Common myeloid progenitor, CD34-positive (primary cell): Measurements from ENCODE around the gene ITPR2.

Experiments used
- CTCF ChIA-PET: fragments of 350-600 bp; sonication (Branson Sonifier 250); formaldehyde crosslinking; loops from one replicate; lab custom pipeline; 2021; ENCODE audit warnings: antibody characterized with exemption; lab: Charles Lee
- POLR2A ChIA-PET: fragments of 350-600 bp; sonication (Branson Sonifier 250); formaldehyde crosslinking; loops from one replicate; lab custom pipeline; 2021; ENCODE audit warnings: antibody characterized with exemption; lab: Charles Lee
- DNase-seq, 3 donors: peaks; one replicate each; pipeline versions ENCODE4 v3.0.0 to v3.0.0-alpha.2; 2013
- H3K27ac ChIP-seq, 2 experiments: 1 replicate in 1 of 2; 2 replicates in 1 of 2; pipeline ENCODE4 v1.7.0; 2013; ENCODE audit warnings: inconsistent platforms in 2 of 2, low read length in 2 of 2, mild to moderate bottlenecking in 2 of 2, low read depth in 1 of 2, moderate library complexity in 1 of 2; ENCODE audit not compliant: severe bottlenecking in 2 of 2, insufficient read depth in 1 of 2, poor library complexity in 1 of 2
- H3K27me3 ChIP-seq, 5 experiments: replicated peaks in 2 of 5; 1 replicate in 3 of 5; 2 replicates in 2 of 5; pipeline versions ENCODE4 v1.6.1 to v1.7.0; 2013; ENCODE audit warnings: low read length in 4 of 5, mild to moderate bottlenecking in 2 of 5, moderate library complexity in 2 of 5, inconsistent platforms in 1 of 5; ENCODE audit not compliant: insufficient read depth in 5 of 5, control insufficient read depth in 4 of 5
- H3K36me3 ChIP-seq, 4 experiments: 1 replicate in 2 of 4; 2 replicates in 2 of 4; pipeline versions ENCODE4 v1.6.1 to v1.7.0; 2013; ENCODE audit warnings: low read length in 3 of 4, control low read depth in 1 of 4, mild to moderate bottlenecking in 1 of 4; ENCODE audit not compliant: control insufficient read depth in 4 of 4, insufficient read depth in 4 of 4
- H3K4me1 ChIP-seq, 4 experiments: 1 replicate in 3 of 4; 2 replicates in 1 of 4; pipeline versions ENCODE4 v1.6.1 to v1.7.1; 2013; ENCODE audit warnings: low read length in 3 of 4, mild to moderate bottlenecking in 3 of 4, control low read depth in 1 of 4, inconsistent platforms in 1 of 4, moderate library complexity in 1 of 4; ENCODE audit not compliant: control insufficient read depth in 4 of 4, insufficient read depth in 4 of 4; ENCODE audit errors: control extremely low read depth in 1 of 4
- H3K4me3 ChIP-seq, 7 experiments: 1 replicate in 4 of 7; 2 replicates in 3 of 7; pipeline versions ENCODE4 v1.5.1 to v1.7.0; 2013; ENCODE audit warnings: mild to moderate bottlenecking in 7 of 7, low read length in 6 of 7, moderate library complexity in 6 of 7, inconsistent platforms in 2 of 7, low read depth in 2 of 7, control low read depth in 1 of 7; ENCODE audit not compliant: insufficient read depth in 4 of 7, control insufficient read depth in 1 of 7; ENCODE audit errors: extremely low read depth in 1 of 7
- H3K9me3 ChIP-seq, 5 experiments: 1 replicate in 4 of 5; 2 replicates in 1 of 5; pipeline versions ENCODE4 v1.6.1 to v1.7.1; 2013; ENCODE audit warnings: low read length in 4 of 5, mild to moderate bottlenecking in 2 of 5, inconsistent platforms in 1 of 5, low read depth in 1 of 5, moderate library complexity in 1 of 5; ENCODE audit not compliant: control insufficient read depth in 4 of 5, insufficient read depth in 2 of 5; ENCODE audit errors: control extremely low read depth in 1 of 5
- WGBS: methylation state at CpG from one replicate; pipeline ENCODE4 v1.1.5; 2013; ENCODE audit not compliant: insufficient coverage; 5-methylcytosine and 5-hydroxymethylcytosine counted together

The ITPR2 gene

GRCh38 chr12:26528943-26529342 is 304.1 kb downstream of the ITPR2 start:
- Histone ChIP-seq H3K27me3 (no peaks in the 10 kb centered on the region), H3K4me3 (no peak overlapping the region), H3K27ac (no peak overlapping the region), H3K36me3 (peaks cover 3 to 36% (median 11%) of the 10 kb centered on the region in 4 experiments), H3K9me3 (peaks cover 0 to 21% (median 9%) of the 10 kb centered on the region in 5 experiments), H3K4me1 (no peaks in the 10 kb centered on the region)
- POLR2A ChIA-PET: no interaction called here
- CTCF ChIA-PET: interaction anchor here (1.3 kb wide), 1 partner anchor 410 kb away, joined by 3 read pairs; no protein-coding TSS in a partner anchor
- 100% methylated on average over 1 of the region's 1 CpG for WGBS
- DNase-seq: no peak

GRCh38 chr12:26527682-26528081 is 305.3 kb downstream of the ITPR2 start:
- ChIA-PET CTCF (no interaction called here), POLR2A (no interaction called here)
- Histone ChIP-seq H3K9me3 (peaks cover 0 to 21% (median 9%) of the 10 kb centered on the region in 5 experiments), H3K27me3 (no peaks in the 10 kb centered on the region), H3K4me1 (no peaks in the 10 kb centered on the region), H3K36me3 (peaks cover 0 to 36% (median 12%) of the 10 kb centered on the region in 4 experiments), H3K4me3 (no peak overlapping the region), H3K27ac (no peak overlapping the region)
- 100% methylated on average over 1 of the region's 4 CpGs for WGBS
- no peak for DNase-seq

- Histone ChIP-seq H3K27ac (no peak overlapping the region), H3K27me3 (no peaks in the 10 kb centered on the region), H3K9me3 (peaks cover 0 to 21% (median 9%) of the 10 kb centered on the region in 5 experiments), H3K4me1 (no peaks in the 10 kb centered on the region), H3K36me3 (peaks cover 0 to 38% (median 12%) of the 10 kb centered on the region in 4 experiments), H3K4me3 (no peak overlapping the region)
- POLR2A ChIA-PET: interaction anchor here (0.6 kb wide), 1 partner anchor 708 kb away, joined by 3 read pairs; no protein-coding TSS in a partner anchor
- DNase-seq: peak; percentile 18 to 46 (median 28)
- CTCF ChIA-PET: interaction anchor here (1.0 to 2.1 kb wide), 2 partner anchors 15 to 406 kb away, joined by 3 to 4 read pairs; no protein-coding TSS in a partner anchor
- WGBS: 86% methylated on average over 1 of the region's 2 CpGs
These were observed 308.0 kb downstream of the ITPR2 start for GRCh38 chr12:26524862-26525465.

GRCh38 chr12:26523708-26524150 is 309.3 kb downstream of the ITPR2 start:
- Histone ChIP-seq H3K9me3 (peaks cover 0 to 30% (median 9%) of the 10 kb centered on the region in 5 experiments), H3K27ac (no peak overlapping the region), H3K36me3 (peaks cover 0 to 41% (median 12%) of the 10 kb centered on the region in 4 experiments), H3K4me1 (no peaks in the 10 kb centered on the region), H3K27me3 (no peaks in the 10 kb centered on the region), H3K4me3 (no peak overlapping the region)
- ChIA-PET POLR2A (no interaction called here), CTCF (interaction anchor here (0.7 to 2.1 kb wide), 5 partner anchors 8 to 405 kb away, joined by 3 to 4 read pairs (median 3); no protein-coding TSS in a partner anchor)
- WGBS: 93% methylated on average over 9 of the region's 9 CpGs
- DNase-seq: peak in 2 of 3 donors; percentile 13 to 14

- no peak for DNase-seq
- no peak overlapping the region for H3K27ac ChIP-seq
- peaks cover 0 to 20% (median 3%) of the 10 kb centered on the region in 4 experiments for H3K36me3 ChIP-seq
- H3K4me1 ChIP-seq: no peaks in the 10 kb centered on the region
- POLR2A ChIA-PET: no interaction called here
- H3K27me3 ChIP-seq: no peaks in the 10 kb centered on the region
- CTCF ChIA-PET: interaction anchor here (0.7 kb wide), 1 partner anchor 364 kb away, joined by 3 read pairs; no protein-coding TSS in a partner anchor
- peaks cover 0 to 22% (median 9%) of the 10 kb centered on the region in 5 experiments for H3K9me3 ChIP-seq
- no peak overlapping the region for H3K4me3 ChIP-seq
These were observed 312.1 kb downstream of the ITPR2 start for GRCh38 chr12:26520869-26521268.

- Histone ChIP-seq H3K9me3 (peaks cover 0 to 15% (median 3%) of the 10 kb centered on the region in 5 experiments), H3K27ac (no peak overlapping the region), H3K27me3 (no peaks in the 10 kb centered on the region), H3K4me1 (no peaks in the 10 kb centered on the region), H3K4me3 (no peak overlapping the region), H3K36me3 (peaks cover 0 to 13% (median 2%) of the 10 kb centered on the region in 4 experiments)
- WGBS: 100% methylated on average over 1 of the region's 1 CpG
- POLR2A ChIA-PET: interaction anchor here (0.7 kb wide), 1 partner anchor 86 kb away, joined by 3 read pairs; no protein-coding TSS in a partner anchor
- CTCF ChIA-PET: no interaction called here
- no peak for DNase-seq
These were observed 312.9 kb downstream of the ITPR2 start for GRCh38 chr12:26520109-26520508.

- ChIA-PET CTCF (no interaction called here), POLR2A (interaction anchor here (0.7 kb wide), 1 partner anchor 86 kb away, joined by 3 read pairs; no protein-coding TSS in a partner anchor)
- Histone ChIP-seq H3K36me3 (peaks cover 0 to 11% (median 2%) of the 10 kb centered on the region in 4 experiments), H3K27ac (no peak overlapping the region), H3K27me3 (no peaks in the 10 kb centered on the region), H3K4me3 (no peak overlapping the region), H3K4me1 (no peaks in the 10 kb centered on the region), H3K9me3 (peaks cover 0 to 12% (median 0%) of the 10 kb centered on the region in 5 experiments)
- no CpG with 5 or more reads among the region's 3 CpGs for WGBS
- no peak for DNase-seq
These were observed 313.5 kb downstream of the ITPR2 start for GRCh38 chr12:26519462-26519861.
